GM23338 (cell line): Measurements from ENCODE around the gene VAV3.

Source experiments
- CTCF ChIP-seq, 2 experiments: fragments of 200-600 bp in 1 of 2; sonication (generic) in 1 of 2; conservative IDR thresholded peaks; 2 replicates each; pipeline versions ENCODE4 v1.5.1 to v1.6.1; 2016 to 2017; ENCODE audit warnings: antibody characterized with exemption in 2 of 2, low read depth in 2 of 2, mild to moderate bottlenecking in 2 of 2, moderate library complexity in 1 of 2
- EZH2 ChIP-seq: fragments of 200-600 bp; sonication (generic); IDR thresholded peaks from one replicate; pipeline ENCODE4 v1.8.0; 2017; ENCODE audit warnings: antibody characterized with exemption, mild to moderate bottlenecking, low read depth; ENCODE audit not compliant: unreplicated experiment

GRCh38 chr1:108009603-108010195 lies 44.7 kb upstream of the VAV3 start:
- TF ChIP-seq CTCF (conservative IDR thresholded peaks at IDR 0.05; ENCODE audit: low read depth in 2 of 2) = no peak
- TF ChIP-seq EZH2 = no peak
